Neuronal stem cell (in vitro differentiated cells): Measurements from ENCODE around the gene CCDC74A.
A peak's percentile ranks its signal among the peaks of the same experiment; 100 is the strongest.
"Not testable (repeated sequence)": the region's sequence is repeated elsewhere in the genome, so short reads cannot be mapped to it uniquely, and the experiment has no call there.

ENCODE experiments used
- DNase-seq: peaks from one replicate; pipeline ENCODE4 v3.0.0-alpha.2; 2013; ENCODE audit warnings: low spot score
- H2AFZ ChIP-seq: one replicate; pipeline ENCODE4 v1.6.1; 2013; ENCODE audit warnings: mild to moderate bottlenecking, low read length, inconsistent platforms
- H2AK5ac ChIP-seq: 2 replicates; pipeline ENCODE4 v1.6.1; 2013; ENCODE audit warnings: low read depth, mild to moderate bottlenecking, inconsistent platforms, low read length, moderate library complexity, mixed read lengths
- H2BK120ac ChIP-seq: 2 replicates; pipeline ENCODE4 v1.6.1; 2013; ENCODE audit warnings: low read depth, mild to moderate bottlenecking, inconsistent platforms, low read length, moderate library complexity, mixed read lengths
- H2BK12ac ChIP-seq: one replicate; pipeline ENCODE4 v1.6.1; 2013; ENCODE audit warnings: low read length, inconsistent platforms
- H2BK15ac ChIP-seq: 2 replicates; pipeline ENCODE4 v1.6.1; 2013; ENCODE audit warnings: mild to moderate bottlenecking, low read length, inconsistent platforms, mixed read lengths
- H2BK5ac ChIP-seq: one replicate; pipeline ENCODE4 v1.6.1; 2013; ENCODE audit warnings: inconsistent platforms, mild to moderate bottlenecking, low read length, moderate library complexity
- H3K14ac ChIP-seq: one replicate; pipeline ENCODE4 v1.6.1; 2013; ENCODE audit warnings: low read length, inconsistent platforms
- H3K18ac ChIP-seq: 2 replicates; pipeline ENCODE4 v1.6.1; 2013; ENCODE audit warnings: low read length, inconsistent platforms
- H3K23ac ChIP-seq: 2 replicates; pipeline ENCODE4 v1.6.1; 2013; ENCODE audit warnings: low read depth, mild to moderate bottlenecking, mixed read lengths, low read length, inconsistent platforms; ENCODE audit not compliant: poor library complexity
- H3K27ac ChIP-seq: replicated peaks from 3 replicates; pipeline ENCODE4 v1.5.1; 2013; ENCODE audit warnings: low read length, inconsistent platforms
- H3K27me3 ChIP-seq, 3 experiments: 2 replicates each; pipeline ENCODE4 v1.6.1; 2013; ENCODE audit warnings: low read length in 3 of 3, mild to moderate bottlenecking in 2 of 3, inconsistent platforms in 1 of 3, low read depth in 1 of 3, mixed read lengths in 1 of 3, moderate library complexity in 1 of 3; ENCODE audit not compliant: control insufficient read depth in 3 of 3, insufficient read depth in 3 of 3
- H3K36me3 ChIP-seq, 2 donors: replicated peaks in 1 of 2; 2 replicates each; pipeline ENCODE4 v1.6.1; 2013; ENCODE audit warnings: low read length in 2 of 2; ENCODE audit not compliant: control insufficient read depth in 2 of 2, insufficient read depth in 2 of 2
- H3K4ac ChIP-seq: 2 replicates; pipeline ENCODE4 v1.6.1; 2013; ENCODE audit warnings: inconsistent platforms, mild to moderate bottlenecking, low read length, moderate library complexity
- H3K4me1 ChIP-seq, 2 donors: 1 replicate in 1 of 2; 2 replicates in 1 of 2; pipeline ENCODE4 v1.6.1; 2013; ENCODE audit warnings: low read length in 2 of 2, low read depth in 1 of 2; ENCODE audit not compliant: control insufficient read depth in 2 of 2, insufficient read depth in 1 of 2
- H3K4me2 ChIP-seq: one replicate; pipeline ENCODE4 v1.6.1; 2013; ENCODE audit warnings: mild to moderate bottlenecking, low read length, inconsistent platforms; ENCODE audit not compliant: insufficient read depth, poor library complexity, severe bottlenecking
- H3K4me3 ChIP-seq, 2 donors: 2 replicates each; pipeline ENCODE4 v1.5.1; 2013; ENCODE audit warnings: low read length in 2 of 2, mild to moderate bottlenecking in 2 of 2, inconsistent platforms in 1 of 2, moderate library complexity in 1 of 2
- H3K79me1 ChIP-seq: one replicate; pipeline ENCODE4 v1.6.1; 2013; ENCODE audit warnings: low read depth, mild to moderate bottlenecking, inconsistent platforms, low read length, moderate library complexity
- H3K9ac ChIP-seq: one replicate; pipeline ENCODE4 v1.6.1; 2013; ENCODE audit warnings: mild to moderate bottlenecking, low read depth, low read length, inconsistent platforms; ENCODE audit not compliant: poor library complexity
- H3K9me3 ChIP-seq, 2 donors: replicated peaks in 1 of 2; 2 replicates each; pipeline versions ENCODE3 to v1.6.1; 2013; ENCODE audit warnings: low read length in 2 of 2, mild to moderate bottlenecking in 2 of 2, inconsistent platforms in 1 of 2, low read depth in 1 of 2, mixed read lengths in 1 of 2, moderate library complexity in 1 of 2; ENCODE audit not compliant: control insufficient read depth in 2 of 2, insufficient read depth in 1 of 2
- H4K8ac ChIP-seq: one replicate; pipeline ENCODE4 v1.6.1; 2013; ENCODE audit warnings: low read depth, mild to moderate bottlenecking, inconsistent platforms, low read length, moderate library complexity
- H4K91ac ChIP-seq: one replicate; pipeline ENCODE4 v1.6.1; 2013; ENCODE audit warnings: low read length, low read depth, mild to moderate bottlenecking, inconsistent platforms; ENCODE audit not compliant: poor library complexity
- WGBS, 2 donors: extraction: QIAGEN DNeasy Blood & Tissue Kit; methylation state at CpG; one replicate each; pipeline ENCODE4 v1.1.7; 2013; ENCODE audit warnings: missing lambda C conversion rate in 2 of 2, mixed read lengths in 1 of 2; ENCODE audit not compliant: insufficient read length in 2 of 2, insufficient replicate concordance in 1 of 2; ENCODE audit errors: extremely low coverage in 2 of 2; 5-methylcytosine and 5-hydroxymethylcytosine counted together

The CCDC74A gene

DNA sequence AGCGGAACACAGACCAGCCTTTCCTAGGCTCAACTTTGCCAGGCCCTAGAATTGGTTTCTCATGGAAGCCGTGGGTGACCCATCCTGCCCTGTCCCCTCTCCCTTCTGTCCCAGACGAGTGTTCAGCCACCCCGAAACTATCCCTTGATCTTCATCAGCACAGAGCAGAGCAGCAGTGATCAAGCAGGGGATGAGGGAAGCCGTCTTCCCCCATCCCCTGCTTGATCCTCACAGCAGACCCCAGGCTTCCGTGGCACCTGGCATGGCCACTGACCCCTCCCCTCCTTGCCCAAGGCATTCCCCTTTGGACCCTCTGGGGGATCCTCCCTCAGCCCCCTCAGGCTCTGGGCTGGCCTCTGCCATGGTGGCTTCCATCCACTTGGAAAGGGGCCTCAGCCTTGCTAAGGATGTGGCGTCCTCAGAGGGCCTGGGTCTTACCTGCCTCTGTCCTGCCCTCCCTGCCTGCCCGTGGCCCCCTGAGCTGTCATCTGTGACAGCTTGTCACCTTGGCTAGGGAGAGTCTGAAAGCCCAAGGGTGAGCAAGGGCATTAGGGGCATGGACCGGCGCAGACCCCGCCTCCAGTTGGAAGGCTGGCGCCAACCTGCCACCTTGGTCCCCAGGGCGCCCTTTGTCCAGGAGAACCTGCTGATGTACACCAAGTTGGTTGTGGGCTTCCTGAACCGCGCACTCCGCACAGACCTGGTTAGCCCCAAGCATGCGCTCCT, 10.4 kb upstream of the CCDC74A start:
- no peak overlapping the region for H3K9ac ChIP-seq
- H3K4ac ChIP-seq = no peak overlapping the region
- H3K27ac ChIP-seq = no peak overlapping the region
- no peak overlapping the region for H2BK12ac ChIP-seq
- H3K23ac ChIP-seq = no peak overlapping the region
- WGBS, 2 donors = no CpG with 5 or more reads among the region's 17 CpGs
- no peak for DNase-seq
- no peak overlapping the region for H2AFZ ChIP-seq
- H2BK5ac ChIP-seq = peak overlapping the region; percentile 66
- no peak overlapping the region for H2BK120ac ChIP-seq
- H3K27me3 ChIP-seq = no peaks in the 10 kb centered on the region
- H4K8ac ChIP-seq = no peak overlapping the region
- no peak overlapping the region for H2BK15ac ChIP-seq
- no peak overlapping the region for H3K18ac ChIP-seq
- H2AK5ac ChIP-seq = no peak overlapping the region
- H3K36me3 ChIP-seq = peaks cover 13 to 49% of the 10 kb centered on the region in 2 donors
- no peak overlapping the region for H4K91ac ChIP-seq
- H3K4me2 ChIP-seq = no peak overlapping the region
- H3K4me1 ChIP-seq = no peaks in the 10 kb centered on the region
- H3K9me3 ChIP-seq = no peaks in the 10 kb centered on the region
- no peak overlapping the region for H3K14ac ChIP-seq
- H3K79me1 ChIP-seq = peaks cover 2% of the 10 kb centered on the region
- H3K4me3 ChIP-seq = no peak overlapping the region

DNA sequence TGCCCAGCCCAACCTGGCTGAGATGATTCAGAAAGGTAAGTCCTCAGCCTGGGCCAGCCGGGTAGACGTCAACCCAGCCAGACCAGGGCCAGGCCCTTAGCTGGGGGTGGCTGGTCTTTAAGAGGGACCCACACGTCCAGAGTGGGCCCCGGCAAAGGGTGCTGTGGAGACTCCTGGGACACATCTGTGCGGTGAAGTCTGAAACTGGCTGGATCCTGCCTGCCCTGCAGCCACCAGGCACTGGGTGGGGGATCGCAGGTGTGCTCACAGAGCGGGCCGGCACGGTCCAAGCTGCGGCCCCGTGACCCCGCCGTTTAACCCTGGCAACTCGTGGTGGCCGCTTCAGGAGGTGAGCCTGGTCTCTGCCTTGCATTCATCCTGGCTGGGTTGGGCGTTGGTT, 9.8 kb upstream of the CCDC74A start:
- not testable (repeated sequence) for H2AK5ac ChIP-seq, H4K91ac ChIP-seq, H2BK12ac ChIP-seq, H3K23ac ChIP-seq, H4K8ac ChIP-seq, H2AFZ ChIP-seq, H3K4me2 ChIP-seq, H3K14ac ChIP-seq, H3K18ac ChIP-seq, H3K27me3 ChIP-seq, H3K79me1 ChIP-seq, H3K9ac ChIP-seq, H3K9me3 ChIP-seq, DNase-seq, H3K27ac ChIP-seq, H3K4ac ChIP-seq, H2BK120ac ChIP-seq, H3K4me3 ChIP-seq, H2BK15ac ChIP-seq, H3K4me1 ChIP-seq
- no CpG with 5 or more reads among the region's 16 CpGs for WGBS, 2 donors
- Histone ChIP-seq H3K36me3 (peaks cover 11 to 46% of the 10 kb centered on the region in 2 donors), H2BK5ac (peak overlapping the region; percentile 66)

DNA sequence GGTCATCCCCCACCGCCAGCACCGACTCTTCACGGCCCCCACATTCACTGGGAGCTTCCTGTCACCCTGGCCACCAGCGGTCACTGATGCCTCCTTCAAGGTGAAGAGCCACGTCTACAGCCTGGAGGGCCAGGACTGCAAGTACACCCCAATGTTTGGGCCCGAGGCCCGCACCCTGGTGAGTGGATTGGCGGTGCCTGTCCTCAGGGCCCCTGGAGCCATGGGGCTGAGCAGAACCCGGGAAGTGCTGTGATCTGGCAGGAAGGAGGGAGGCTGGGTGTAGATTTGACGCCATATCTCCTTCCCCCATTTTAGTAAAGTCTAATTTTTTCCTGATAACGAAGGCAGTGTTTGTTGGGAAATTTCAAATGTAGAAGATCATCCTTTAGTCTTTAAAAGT, 9.2 kb upstream of the CCDC74A start:
- not testable (repeated sequence) for H3K79me1 ChIP-seq, H2AK5ac ChIP-seq, DNase-seq, H3K9me3 ChIP-seq, H3K9ac ChIP-seq, H3K27me3 ChIP-seq, H2BK12ac ChIP-seq, H2BK120ac ChIP-seq, H4K91ac ChIP-seq, H2BK5ac ChIP-seq, H3K4me2 ChIP-seq, H4K8ac ChIP-seq, H2AFZ ChIP-seq, H2BK15ac ChIP-seq, H3K27ac ChIP-seq, H3K4me3 ChIP-seq, H3K4ac ChIP-seq, H3K4me1 ChIP-seq, H3K23ac ChIP-seq, H3K18ac ChIP-seq, H3K14ac ChIP-seq
- peaks cover 9 to 43% of the 10 kb centered on the region in 2 donors for H3K36me3 ChIP-seq
- no CpG with 5 or more reads among the region's 11 CpGs for WGBS, 2 donors

DNA sequence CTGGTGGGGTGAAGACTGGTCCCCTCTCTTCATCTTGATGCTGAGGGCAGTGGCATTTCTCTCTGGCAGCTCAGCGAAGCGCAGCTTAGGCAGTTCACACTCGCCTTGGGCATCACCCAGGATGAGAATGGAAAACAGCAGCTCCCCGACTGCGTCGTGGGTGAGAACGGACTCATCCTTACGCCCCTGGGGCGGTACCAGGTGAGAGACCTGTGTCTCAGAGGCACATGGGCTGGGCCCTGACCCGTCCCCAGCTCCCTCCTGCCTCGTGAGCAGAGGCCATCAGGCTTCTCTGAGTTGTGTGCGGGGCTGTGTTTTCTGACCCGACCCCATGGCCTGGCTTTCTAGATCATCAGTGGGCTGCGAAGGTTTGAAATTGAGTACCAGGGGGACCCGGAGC, 8.2 kb upstream of the CCDC74A start:
- no peak overlapping the region for H2BK5ac ChIP-seq

More for the DNA sequence above, 8.2 kb upstream of the CCDC74A start:
- Histone ChIP-seq H3K14ac (no peak overlapping the region), H3K27ac (no peak overlapping the region), H3K18ac (no peak overlapping the region), H3K4me2 (no peak overlapping the region), H4K8ac (no peak overlapping the region), H2BK15ac (no peak overlapping the region), H2BK12ac (no peak overlapping the region), H3K23ac (no peak overlapping the region), H3K79me1 (peaks cover 2% of the 10 kb centered on the region), H2AK5ac (no peak overlapping the region), H3K4ac (no peak overlapping the region), H3K4me1 (no peaks in the 10 kb centered on the region), H3K4me3 (no peak overlapping the region), H2BK120ac (no peak overlapping the region), H3K9ac (peak overlapping the region; percentile 60), H4K91ac (no peak overlapping the region), H2AFZ (no peak overlapping the region), H3K27me3 (no peaks in the 10 kb centered on the region), H3K36me3 (peaks cover 9 to 34% of the 10 kb centered on the region in 2 donors), H3K9me3 (no peaks in the 10 kb centered on the region)
- no CpG with 5 or more reads among the region's 15 CpGs for WGBS, 2 donors
- DNase-seq = no peak
